Activated CD4-positive, alpha-beta T cell treated with anti-CD3 and anti-CD28 coated beads, Interleukin-2, Interleukin-4, amounts not matched to agents 100 ng/mL and 50 ng/mL, durations not matched to agents 16 hours and 8 hours (primary cell): Measurements from ENCODE around the gene SLX9.
"Not testable (repeated sequence)": the region's sequence is repeated elsewhere in the genome, so short reads cannot be mapped to it uniquely, and the experiment has no call there.

Experiments used
- DNase-seq: peaks from one replicate; pipeline ENCODE4 v3.0.0-alpha.2; 2020; ENCODE audit warnings: low spot score

The SLX9 gene

DNA sequence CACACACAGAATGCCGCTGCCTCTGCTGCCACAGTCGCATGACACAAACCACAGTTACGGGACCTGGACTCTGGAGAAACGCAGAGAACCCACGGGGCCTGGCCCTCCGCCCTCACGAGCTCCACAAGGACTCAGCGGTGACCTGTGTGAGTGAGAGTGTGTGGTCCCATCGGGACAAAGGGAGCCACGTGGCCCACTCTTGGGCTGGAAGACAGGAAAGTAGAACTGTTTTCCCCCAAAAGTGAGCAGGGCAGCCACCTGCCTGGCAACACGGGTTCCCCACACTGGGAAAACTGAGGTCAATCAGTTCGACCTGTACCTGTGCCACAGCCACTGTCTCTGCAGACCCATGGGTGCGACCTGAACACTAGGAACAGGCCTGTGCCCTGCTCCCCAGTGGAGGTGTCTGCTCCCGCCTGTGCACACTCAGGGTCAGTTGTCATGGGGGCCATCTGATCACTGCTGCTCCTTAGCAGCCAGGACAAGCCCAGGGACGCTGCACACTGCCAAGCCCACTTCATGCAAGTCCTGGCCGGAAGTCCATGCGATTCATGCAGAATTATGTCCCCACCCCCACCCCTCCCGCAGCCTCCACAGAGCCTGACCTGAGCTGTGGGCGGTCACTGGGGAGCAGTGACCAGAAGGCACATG is 80.2 kb downstream of the SLX9 start:
- DNase-seq, result no peak

- no peak for DNase-seq
Measured at GRCh38 chr21:45020629-45021427, 81.0 kb downstream of the SLX9 start.

- DNase-seq, result no peak
Measured at GRCh38 chr21:45021428-45022347, 81.9 kb downstream of the SLX9 start.

DNA sequence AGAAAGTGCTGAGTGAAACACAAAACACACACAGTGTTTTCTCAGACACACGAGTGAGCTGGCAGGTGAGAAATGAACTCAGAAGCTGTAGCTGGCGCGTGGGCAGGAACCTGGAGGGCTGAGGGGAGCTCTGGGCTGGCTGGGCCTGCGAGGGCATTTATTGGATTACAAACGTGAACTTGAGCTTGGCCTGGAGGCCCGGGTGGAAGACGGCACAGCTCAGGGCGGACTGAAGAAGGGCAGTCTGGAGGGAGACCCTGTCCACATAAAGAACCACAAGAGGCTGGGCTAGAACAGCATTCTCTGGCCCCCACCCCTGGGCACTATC is 82.5 kb downstream of the SLX9 start:
- DNase-seq, result no peak

DNA sequence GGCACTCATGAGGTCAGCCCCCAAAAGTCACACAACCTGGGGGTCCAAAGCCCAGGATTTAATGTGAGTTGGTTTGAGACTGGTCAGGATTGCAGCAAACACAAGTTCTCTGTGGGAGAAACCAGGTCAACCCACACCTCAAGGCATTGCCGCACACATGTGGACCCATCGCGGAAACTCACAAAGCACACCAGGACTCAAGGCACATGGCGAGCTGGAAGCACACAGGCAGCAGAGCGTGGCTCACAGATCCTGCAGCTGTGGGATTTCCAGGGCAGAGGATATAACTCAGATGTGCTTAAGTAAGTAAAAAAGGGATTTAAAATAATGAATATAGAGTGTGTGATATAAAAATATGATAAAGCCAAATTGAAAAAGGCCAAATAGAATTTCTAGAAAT is 82.9 kb downstream of the SLX9 start:
- no peak for DNase-seq

DNA sequence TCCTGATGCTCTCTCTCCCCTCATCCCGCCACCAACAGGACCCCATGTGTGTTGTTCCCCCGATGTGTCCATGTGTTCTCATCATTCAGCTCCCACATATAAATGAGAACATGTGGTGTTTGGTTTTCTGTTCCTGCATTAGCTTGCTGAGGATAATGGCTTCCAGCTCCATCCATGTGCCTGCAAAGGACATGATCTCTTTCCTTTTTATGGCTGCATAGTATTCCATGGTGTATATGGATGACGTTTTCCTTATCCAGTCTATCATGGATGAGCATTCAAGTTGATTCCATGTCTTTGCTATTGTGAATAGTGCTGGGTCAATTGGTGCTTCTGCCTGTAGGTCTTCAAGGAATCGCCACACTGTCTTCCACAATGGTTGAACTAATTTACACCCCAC is 84.7 kb downstream of the SLX9 start:
- not testable (repeated sequence) for DNase-seq

DNA sequence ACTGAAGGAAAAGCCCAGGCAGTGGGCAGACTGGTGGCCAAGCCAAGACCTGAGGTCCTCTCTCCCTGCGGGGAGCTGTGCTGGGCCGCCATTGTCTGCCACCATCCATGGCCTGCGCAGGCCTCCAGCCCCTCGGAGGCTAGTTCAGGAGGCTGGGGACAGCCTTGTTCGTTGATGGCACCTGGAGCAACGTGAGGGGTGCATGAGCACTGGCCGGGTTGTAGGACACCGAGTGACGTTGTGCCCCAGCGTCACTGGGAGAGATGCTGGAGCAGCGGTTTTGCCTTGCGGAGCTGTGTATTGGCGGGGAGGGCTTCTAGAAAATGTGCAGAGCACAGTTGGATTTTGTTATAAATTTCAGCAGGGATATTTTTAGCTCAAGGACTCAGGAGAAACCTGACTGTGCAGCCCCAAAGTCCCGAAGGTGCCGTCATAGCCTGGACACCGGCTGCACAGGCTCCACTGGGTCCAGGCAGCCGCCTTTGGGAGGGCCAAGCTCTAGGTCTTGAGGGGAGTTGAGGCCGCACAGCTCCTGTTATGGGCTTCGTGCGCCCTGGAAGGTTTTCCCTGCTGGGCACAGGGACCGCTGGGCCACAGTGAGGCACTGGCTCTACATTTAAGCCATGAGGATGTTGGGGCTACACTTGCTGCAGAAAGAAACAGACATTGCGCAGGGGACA is 86.4 kb downstream of the SLX9 start:
- DNase-seq, result no peak
